Right lobe of liver (tissue), 4 donors: Measurements from ENCODE around the gene CD74.

Source experiments
- CTCF ChIP-seq, 4 donors: fragments of 200-600 bp in 3 of 4; fragments of 450-650 bp in 1 of 4; IDR thresholded peaks; one replicate each; pipeline versions ENCODE4 v1.5.1 to v1.8.0; 2016 to 2022; ENCODE audit warnings: antibody characterized with exemption in 4 of 4, mild to moderate bottlenecking in 2 of 4
- POLR2A ChIP-seq: fragments of 450-650 bp; IDR thresholded peaks from one replicate; pipeline ENCODE4 v1.6.1; 2017; ENCODE audit warnings: antibody characterized with exemption, mild to moderate bottlenecking
- donor health status: DM: no; HTN: no; CAD: no.
- donor health status: DM: no; HTN: no; CAD: no.
- donor health status: DM: no; HTN: yes; CAD: no.

GRCh38 chr5:150396267-150396666 is 16.4 kb downstream of the CD74 start:
- TF ChIP-seq CTCF (IDR thresholded peaks at IDR 0.05) (no peak), POLR2A (no peak)
